Stimulated activated CD4-positive, alpha-beta T cell treated with anti-CD3 and anti-CD28 coated beads, Interleukin-1b, Interleukin-23, amount 100 ng/mL, for 24 hours (primary cell): ENCODE results near the gene SHISAL1.
"Not testable (repeated sequence)": the region's sequence is repeated elsewhere in the genome, so short reads cannot be mapped to it uniquely, and the experiment has no call there.

Experiments
- DNase-seq, 4 experiments: peaks; one replicate each; pipeline ENCODE4 v3.0.0-alpha.2; 2020; ENCODE audit warnings: low read depth in 4 of 4, low spot score in 1 of 4

SHISAL1 gene

GRCh38 chr22:44329179-44329796 is 16.5 kb upstream of the SHISAL1 start:
- DNase-seq: no peak

GRCh38 chr22:44328762-44329161 is 16.0 kb upstream of the SHISAL1 start:
- DNase-seq: no peak

- no peak for DNase-seq
These were observed 15.6 kb upstream of the SHISAL1 start for GRCh38 chr22:44328326-44328725.

GRCh38 chr22:44326491-44326885 is 13.7 kb upstream of the SHISAL1 start:
- DNase-seq: no peak

GRCh38 chr22:44325718-44326490 is 13.2 kb upstream of the SHISAL1 start:
- DNase-seq: no peak

GRCh38 chr22:44323140-44323790 is 10.5 kb upstream of the SHISAL1 start:
- DNase-seq: not testable (repeated sequence)

GRCh38 chr22:44319685-44320084 is 6.9 kb upstream of the SHISAL1 start:
- no peak for DNase-seq

- DNase-seq: no peak
These were observed 6.0 kb upstream of the SHISAL1 start for GRCh38 chr22:44318751-44319150.

GRCh38 chr22:44317886-44318637 is 5.3 kb upstream of the SHISAL1 start:
- no peak for DNase-seq

- no peak for DNase-seq
These were observed 4.3 kb upstream of the SHISAL1 start for GRCh38 chr22:44317123-44317444.

GRCh38 chr22:44316393-44317122 is 3.8 kb upstream of the SHISAL1 start:
- DNase-seq: no peak

GRCh38 chr22:44314425-44315067 is 1.8 kb upstream of the SHISAL1 start:
- no peak for DNase-seq

- DNase-seq: no peak
These were observed 745 bp upstream of the SHISAL1 start for GRCh38 chr22:44313385-44314006.

- no peak for DNase-seq
These were observed 938 bp downstream of the SHISAL1 start for GRCh38 chr22:44311855-44312170.

- DNase-seq: no peak
These were observed 1.5 kb downstream of the SHISAL1 start for GRCh38 chr22:44311104-44311854.

- no peak for DNase-seq
These were observed 3.1 kb downstream of the SHISAL1 start for GRCh38 chr22:44309647-44310046.

- no peak for DNase-seq
These were observed 3.6 kb downstream of the SHISAL1 start for GRCh38 chr22:44309137-44309536.

- DNase-seq: no peak
These were observed 5.1 kb downstream of the SHISAL1 start for GRCh38 chr22:44307509-44308169.

GRCh38 chr22:44305888-44306287 is 6.9 kb downstream of the SHISAL1 start:
- no peak for DNase-seq
